Germinal center (tissue), 1 donor: ENCODE results near the gene PACS2.

Source experiments
- DNase-seq: peaks from one replicate; pipeline ENCODE4 v3.0.0; 2012; ENCODE audit warnings: mixed read lengths, low spot score

The PACS2 gene

GRCh38 chr14:105369653-105370040 is 55.1 kb downstream of the PACS2 start:
- no peak for DNase-seq

GRCh38 chr14:105374389-105374788 is 59.8 kb downstream of the PACS2 start:
- no peak for DNase-seq

DNA sequence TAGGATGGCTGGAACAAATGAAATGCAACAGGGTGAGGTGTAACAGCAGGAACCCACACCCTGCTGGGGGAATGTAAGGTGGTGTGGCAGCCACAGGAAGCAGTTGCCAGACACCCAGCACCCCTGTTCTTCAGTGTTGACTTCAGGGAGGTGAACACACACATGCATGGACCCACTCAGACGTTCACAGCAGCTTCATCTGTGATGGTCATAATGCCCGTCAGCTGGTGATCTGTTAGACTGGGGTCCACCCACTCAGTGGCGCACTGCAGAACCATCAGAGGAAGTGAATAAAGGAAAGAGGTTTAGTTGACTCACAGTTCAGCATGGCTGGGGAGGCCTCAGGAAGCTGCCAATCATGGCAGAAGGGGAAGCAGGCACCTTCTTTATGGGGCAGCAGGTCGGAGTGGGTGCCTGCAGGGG is 61.1 kb downstream of the PACS2 start:
- no peak for DNase-seq

GRCh38 chr14:105376521-105377440 is 62.2 kb downstream of the PACS2 start:
- DNase-seq, result no peak

DNA sequence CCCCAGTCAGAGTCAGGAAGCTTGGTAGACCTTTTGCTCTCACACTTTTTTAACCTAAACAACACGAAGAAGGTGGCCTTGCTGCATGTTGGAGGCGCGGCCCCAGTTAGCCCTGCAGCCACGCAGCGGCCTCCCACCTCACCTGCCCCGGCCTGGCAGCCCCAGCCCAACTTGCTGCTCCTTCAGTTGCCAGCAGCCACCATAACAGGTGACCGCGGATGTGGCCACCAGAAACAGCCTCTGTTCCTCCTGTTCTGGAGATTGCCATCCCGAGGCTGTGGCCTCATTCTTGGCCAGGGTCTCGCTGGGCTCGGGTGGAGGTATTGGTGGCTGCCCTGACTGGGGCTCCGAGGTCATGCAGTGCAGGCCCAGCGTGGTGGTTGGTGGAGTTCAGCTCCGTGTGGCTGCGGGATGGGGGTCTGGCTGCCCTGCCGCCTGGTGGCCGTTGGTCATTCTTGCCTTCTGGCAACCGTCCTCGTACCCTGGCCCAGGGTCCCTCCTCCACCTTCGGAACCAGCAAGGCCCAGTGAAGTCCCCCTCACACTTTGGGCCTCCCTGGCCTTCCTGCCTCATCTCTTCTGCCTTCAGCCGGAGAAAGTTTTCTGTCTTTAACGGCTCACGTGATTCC is 63.1 kb downstream of the PACS2 start:
- DNase-seq, result no peak

DNA sequence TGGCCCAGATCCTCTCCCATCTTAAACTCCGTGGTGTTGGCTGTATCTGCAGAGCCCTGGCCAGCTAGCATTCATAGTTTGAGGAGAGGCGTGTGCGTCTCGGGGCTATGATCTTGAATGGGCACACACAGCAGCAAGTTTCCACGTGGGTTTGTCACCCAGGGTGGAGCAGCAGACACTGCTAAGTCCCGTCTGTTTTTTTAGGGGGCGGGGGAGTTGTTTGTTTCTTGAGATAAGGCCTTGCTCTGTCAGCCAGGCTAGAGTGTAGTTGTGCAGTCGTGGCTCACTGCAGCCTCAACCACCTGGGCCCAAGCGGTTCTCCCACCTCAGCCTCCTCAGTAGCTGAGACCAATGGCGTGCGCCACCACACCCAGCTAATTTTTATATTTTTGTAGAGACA is 63.7 kb downstream of the PACS2 start:
- no peak for DNase-seq

DNA sequence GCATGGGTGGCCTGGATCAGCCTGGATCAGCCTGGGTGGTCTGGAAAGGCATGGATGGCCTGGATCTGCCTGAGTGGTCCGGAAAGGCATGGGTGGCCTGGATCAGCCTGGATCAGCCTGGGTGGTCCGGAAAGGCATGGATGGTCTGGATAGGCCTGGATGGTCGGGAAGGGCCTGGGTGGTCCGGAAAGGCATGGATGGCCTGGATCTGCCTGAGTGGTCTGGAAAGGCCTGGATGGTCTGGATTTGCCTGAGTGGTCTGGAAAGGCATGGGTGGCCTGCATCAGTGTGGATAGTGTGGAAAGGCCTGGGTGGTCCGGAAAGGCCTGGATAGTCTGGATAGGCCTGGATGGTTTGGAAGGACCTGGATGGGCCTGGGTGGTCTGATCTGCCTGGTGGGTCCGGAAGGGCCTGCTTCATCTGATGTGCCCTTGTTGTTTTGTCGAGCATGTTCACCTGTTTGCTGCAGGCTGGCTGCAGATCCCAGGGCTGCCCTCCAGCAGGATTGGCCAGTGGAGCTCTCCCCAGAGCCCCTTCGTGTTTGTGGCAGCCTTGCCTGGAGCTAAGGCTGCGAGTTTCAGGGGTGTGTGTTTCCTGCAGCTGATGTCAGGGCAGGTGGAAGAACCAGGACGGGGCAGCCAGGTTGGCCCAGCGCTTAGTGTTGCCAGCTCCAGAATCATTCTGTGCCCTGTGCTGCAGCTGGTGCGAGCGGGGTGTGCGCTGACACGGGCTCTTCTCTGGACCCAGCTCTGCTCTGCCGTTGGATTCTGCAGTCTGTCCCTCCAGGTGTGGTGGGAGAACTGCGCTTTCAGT is 64.5 kb downstream of the PACS2 start:
- no peak for DNase-seq

- no peak for DNase-seq
These were observed 65.4 kb downstream of the PACS2 start for GRCh38 chr14:105379946-105380345.

GRCh38 chr14:105380756-105381155 is 66.2 kb downstream of the PACS2 start:
- no peak for DNase-seq

DNA sequence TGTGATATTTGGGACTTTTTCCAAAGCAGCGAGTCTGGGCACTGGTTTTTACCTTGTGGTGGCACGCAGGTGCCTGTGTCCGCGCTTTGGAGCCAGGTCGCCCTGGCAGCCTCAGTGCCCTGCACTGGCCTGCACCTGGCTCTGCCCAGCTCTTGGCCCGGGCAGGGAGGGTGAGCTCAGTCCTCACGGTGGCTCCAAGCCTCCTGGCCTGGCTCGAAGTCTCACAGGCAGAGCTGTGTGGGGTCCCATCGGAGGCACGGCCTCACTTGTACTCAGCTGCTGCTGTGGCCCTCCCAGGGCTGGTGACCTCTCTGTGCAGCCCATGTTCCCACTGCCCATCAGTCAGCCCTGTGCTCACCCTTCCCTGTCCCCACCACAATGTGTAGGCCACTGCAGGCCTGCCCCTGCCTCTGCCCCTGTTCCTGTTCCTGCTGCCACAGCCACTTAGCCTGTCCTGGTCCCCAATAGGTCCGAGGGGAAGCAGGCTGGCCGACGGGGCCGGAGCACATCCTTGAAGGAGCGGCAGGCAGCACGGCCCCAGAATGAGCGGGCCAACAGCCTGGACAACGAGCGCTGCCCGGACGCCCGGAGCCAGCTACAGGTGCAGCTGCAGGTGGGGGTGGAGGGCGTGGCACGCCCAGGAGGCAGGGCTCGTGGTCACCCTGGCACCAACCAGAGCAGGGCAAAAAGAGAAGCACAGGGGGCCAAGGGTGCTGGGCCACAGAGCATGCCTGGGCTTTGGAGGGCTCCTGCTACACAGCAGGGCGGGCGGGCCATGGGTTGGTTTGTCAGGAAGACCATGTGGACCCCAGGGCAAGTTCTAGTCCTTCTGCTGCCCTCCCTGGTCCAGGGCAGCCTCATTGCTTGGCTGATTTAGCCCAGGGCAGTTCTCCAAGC is 67.1 kb downstream of the PACS2 start:
- no peak for DNase-seq

- no peak for DNase-seq
These were observed 68.0 kb downstream of the PACS2 start for GRCh38 chr14:105382343-105383082.

DNA sequence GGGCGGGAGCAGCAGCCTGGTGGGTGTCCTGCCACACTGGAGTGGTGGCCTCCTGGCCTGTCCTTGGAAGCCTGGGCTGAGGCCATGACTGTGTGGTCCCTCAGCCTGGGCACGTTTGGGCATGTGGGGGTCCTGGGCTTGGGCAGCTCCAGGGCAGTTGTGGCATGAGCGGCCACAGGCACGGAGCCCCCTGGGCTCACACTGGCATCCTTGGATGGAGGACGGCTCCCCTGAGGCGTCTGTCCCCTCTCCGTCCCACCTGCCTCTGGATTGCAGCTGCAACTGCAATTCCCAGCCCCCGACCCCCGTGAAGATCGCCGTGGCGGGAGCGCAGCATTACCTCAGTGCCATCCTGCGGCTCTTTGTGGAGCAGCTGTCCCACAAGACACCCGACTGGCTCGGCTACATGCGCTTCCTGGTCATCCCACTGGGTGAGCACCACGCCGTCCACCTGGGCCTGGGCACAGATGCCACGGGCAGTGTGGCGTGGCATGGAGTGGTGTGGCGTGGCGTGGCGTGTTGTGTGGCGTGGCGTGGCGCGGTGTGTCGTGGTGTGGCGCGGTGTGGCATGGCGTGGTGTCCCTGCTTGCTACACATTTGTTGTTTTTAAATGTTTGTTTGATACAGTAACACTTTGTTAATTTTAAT is 68.7 kb downstream of the PACS2 start:
- DNase-seq, result no peak

DNA sequence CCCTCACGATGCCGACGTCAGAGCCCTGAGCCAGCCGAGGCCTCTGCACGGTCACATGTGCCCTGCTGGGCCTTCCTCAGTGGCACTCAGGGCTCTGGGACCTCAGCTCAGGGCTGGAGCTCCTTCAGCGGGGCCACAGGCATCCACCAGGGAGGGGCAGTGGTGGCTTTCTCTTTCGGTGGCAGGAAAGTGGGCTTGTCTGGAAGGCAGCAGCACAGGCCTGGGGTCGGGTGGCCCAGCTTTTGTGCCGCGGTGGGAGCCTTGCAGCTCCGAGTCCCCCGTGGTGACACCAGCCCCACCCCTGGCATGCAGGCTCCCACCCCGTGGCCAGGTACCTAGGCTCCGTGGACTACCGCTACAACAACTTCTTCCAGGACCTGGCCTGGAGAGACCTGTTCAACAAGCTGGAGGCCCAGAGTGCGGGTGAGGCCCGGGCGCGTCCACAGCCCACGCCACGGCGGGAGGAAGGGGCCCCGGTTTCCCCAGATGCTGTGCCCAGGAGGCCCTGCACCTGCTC is 69.6 kb downstream of the PACS2 start:
- no peak for DNase-seq

DNA sequence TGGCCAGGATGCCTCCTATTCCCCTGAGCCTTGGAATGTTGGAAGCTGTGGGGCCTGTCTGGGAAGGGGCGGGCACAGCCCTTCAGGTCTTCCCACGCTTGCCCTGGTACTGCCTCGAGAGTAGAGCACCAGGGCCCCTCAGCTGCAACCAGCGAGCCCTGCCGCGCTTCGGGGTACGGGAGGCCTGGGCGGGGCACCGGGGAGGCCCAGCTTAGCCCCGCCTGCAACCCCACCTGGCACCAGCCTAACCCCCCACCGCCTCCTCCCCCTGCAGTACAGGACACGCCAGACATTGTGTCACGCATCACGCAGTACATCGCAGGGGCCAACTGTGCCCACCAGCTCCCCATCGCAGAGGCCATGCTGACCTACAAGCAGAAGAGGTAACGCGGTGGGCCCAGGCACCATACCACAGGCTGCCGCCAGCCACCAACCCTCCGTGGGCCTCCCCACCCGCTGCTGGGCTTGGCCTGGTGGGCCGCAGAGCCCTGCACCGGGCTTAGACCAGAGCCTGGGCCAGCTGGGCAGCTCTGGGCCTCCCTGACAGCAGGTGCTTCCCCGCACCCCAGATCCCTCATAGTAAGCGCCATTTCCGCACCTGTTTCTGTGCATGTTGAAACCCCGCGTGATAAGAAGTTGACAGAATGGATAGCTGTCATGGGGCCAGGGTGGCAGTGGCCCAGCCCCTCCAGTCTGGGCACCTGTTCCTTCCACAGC is 70.2 kb downstream of the PACS2 start:
- DNase-seq, result no peak

DNA sequence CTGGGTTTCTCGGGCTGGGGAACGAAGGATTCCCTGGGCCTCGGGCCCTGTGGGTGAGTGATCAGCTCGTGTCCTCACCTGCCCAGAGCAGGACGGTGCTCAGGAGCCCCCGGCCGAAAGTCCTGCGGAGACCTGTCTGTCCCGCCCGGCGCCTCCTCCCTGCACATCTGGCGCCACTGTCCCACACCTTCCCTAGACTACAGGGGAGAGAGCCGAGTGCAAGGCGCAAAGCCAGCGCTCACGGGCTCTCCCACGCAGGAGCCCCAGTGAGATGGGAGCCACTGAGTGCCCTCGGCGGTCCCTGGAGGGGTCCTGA is 70.7 kb downstream of the PACS2 start:
- DNase-seq, result no peak

DNA sequence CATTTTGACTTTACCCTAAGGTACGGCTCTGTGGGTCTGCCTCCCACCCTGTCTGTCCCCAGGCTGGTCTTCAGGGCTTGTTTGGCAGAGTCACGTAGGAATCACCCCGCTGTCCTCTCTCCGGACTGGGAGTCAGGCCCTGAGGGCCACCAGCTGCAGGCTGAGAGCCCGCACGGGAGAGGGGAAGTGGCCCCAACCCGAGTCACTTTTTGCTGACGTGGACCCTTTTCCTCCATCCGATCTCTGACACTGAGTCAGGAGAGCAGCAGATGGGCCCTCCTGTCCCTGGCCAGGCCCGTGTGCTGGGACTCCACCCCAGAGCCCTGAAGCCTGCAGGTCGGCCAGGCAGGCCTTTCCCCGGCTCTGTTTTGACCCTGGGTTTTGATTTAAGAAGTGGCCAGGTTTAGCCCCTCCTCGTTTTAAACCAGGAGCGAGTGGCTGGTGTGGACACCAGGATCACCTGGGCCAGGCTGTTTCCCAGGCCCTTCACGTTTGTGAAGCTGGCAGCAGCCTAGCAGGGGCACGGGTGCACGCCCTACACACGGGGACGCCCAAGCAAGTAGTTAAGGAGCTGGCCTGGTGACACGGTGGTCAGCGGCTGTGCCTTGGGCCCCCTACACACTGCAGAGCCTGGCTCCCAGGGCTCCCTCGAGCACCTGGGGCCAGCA is 71.3 kb downstream of the PACS2 start:
- DNase-seq, result no peak

GRCh38 chr14:105386581-105387529 is 72.3 kb downstream of the PACS2 start:
- no peak for DNase-seq

GRCh38 chr14:105387530-105387922 is 73.0 kb downstream of the PACS2 start:
- DNase-seq, result no peak
